ENCODE results near the gene PLPPR3. TPM values are rescaled to one million over a fixed set of nuclear protein-coding genes. Genes with fewer than 3 reads are reported as not detected.

Gene PLPPR3
- total and polyA plus RNA-seq, 4 donors, result 3.1 TPM; not detected in 3

DNA sequence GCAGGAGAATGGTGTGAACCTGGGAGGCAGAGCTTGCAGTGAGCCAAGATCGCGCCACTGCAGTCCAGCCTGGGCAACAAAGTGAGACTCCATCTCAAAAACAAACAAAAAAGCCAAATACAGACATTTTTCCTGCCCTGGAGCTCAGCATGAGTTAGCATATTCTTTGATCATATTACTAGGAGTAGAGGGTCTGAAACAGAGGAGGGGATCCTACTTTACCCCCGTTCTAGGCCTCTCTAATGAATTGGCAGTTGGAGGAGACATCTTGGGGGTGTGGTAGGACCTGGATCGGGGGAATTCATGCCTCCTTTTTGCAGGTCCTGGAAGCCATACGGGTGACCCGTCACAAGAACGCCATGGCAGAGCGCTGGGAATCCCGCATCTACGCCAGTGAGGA, 58.6 kb downstream of the PLPPR3 start:
- no peak overlapping the region for H3K9ac ChIP-seq (ENCODE audit: low read depth in 1 of 2, low read length in 2 of 2)
- WGBS, result 96% methylated on average over 10 of the region's 10 CpGs
- H3K27ac ChIP-seq (ENCODE audit: low read depth in 1 of 2, low read length in 2 of 2), result no peak overlapping the region
- no peaks in the 10 kb centered on the region for H3K36me3 ChIP-seq (ENCODE audit: control insufficient read depth in 4 of 4, insufficient read depth in 3 of 4, low read depth in 1 of 4, low read length in 3 of 4)
- DNase-seq (ENCODE audit: low spot score), result no peak
- no peak overlapping the region for H3K4me3 ChIP-seq (ENCODE audit: low read depth in 1 of 3, low read length in 3 of 3)
- H3K4me1 ChIP-seq (ENCODE audit: control insufficient read depth in 4 of 4, insufficient read depth in 4 of 4, low read length in 3 of 4), result no peaks in the 10 kb centered on the region
- no peak for TF ChIP-seq GABPA (IDR thresholded peaks at IDR 0.05 in 1 of 2, conservative IDR thresholded peaks at IDR 0.05 in 1 of 2)
- TF ChIP-seq HNF4A (conservative IDR thresholded peaks at IDR 0.05), result no peak
- TF ChIP-seq SP1 (IDR thresholded peaks at IDR 0.05), result no peak
- TF ChIP-seq RAD21 (IDR thresholded peaks at IDR 0.05), result no peak
- TF ChIP-seq, protein P1, sequence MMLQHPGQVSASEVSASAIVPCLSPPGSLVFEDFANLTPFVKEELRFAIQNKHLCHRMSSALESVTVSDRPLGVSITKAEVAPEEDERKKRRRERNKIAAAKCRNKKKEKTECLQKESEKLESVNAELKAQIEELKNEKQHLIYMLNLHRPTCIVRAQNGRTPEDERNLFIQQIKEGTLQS (IDR thresholded peaks at IDR 0.05), result no peak
- TF ChIP-seq JUND (IDR thresholded peaks at IDR 0.05), result no peak
- no peak for TF ChIP-seq RXRA (IDR thresholded peaks at IDR 0.05)
- TF ChIP-seq, protein P2, sequence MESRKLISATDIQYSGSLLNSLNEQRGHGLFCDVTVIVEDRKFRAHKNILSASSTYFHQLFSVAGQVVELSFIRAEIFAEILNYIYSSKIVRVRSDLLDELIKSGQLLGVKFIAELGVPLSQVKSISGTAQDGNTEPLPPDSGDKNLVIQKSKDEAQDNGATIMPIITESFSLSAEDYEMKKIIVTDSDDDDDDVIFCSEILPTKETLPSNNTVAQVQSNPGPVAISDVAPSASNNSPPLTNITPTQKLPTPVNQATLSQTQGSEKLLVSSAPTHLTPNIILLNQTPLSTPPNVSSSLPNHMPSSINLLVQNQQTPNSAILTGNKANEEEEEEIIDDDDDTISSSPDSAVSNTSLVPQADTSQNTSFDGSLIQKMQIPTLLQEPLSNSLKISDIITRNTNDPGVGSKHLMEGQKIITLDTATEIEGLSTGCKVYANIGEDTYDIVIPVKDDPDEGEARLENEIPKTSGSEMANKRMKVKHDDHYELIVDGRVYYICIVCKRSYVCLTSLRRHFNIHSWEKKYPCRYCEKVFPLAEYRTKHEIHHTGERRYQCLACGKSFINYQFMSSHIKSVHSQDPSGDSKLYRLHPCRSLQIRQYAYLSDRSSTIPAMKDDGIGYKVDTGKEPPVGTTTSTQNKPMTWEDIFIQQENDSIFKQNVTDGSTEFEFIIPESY (IDR thresholded peaks at IDR 0.05), result no peak
- TF ChIP-seq, protein P3, sequence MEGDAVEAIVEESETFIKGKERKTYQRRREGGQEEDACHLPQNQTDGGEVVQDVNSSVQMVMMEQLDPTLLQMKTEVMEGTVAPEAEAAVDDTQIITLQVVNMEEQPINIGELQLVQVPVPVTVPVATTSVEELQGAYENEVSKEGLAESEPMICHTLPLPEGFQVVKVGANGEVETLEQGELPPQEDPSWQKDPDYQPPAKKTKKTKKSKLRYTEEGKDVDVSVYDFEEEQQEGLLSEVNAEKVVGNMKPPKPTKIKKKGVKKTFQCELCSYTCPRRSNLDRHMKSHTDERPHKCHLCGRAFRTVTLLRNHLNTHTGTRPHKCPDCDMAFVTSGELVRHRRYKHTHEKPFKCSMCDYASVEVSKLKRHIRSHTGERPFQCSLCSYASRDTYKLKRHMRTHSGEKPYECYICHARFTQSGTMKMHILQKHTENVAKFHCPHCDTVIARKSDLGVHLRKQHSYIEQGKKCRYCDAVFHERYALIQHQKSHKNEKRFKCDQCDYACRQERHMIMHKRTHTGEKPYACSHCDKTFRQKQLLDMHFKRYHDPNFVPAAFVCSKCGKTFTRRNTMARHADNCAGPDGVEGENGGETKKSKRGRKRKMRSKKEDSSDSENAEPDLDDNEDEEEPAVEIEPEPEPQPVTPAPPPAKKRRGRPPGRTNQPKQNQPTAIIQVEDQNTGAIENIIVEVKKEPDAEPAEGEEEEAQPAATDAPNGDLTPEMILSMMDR (IDR thresholded peaks at IDR 0.05; ENCODE audit: low read depth, low read length, missing input control), result no peak
- no peak for TF ChIP-seq EGR1 (IDR thresholded peaks at IDR 0.05; ENCODE audit: low read depth in 2 of 2)
- H3K9me3 ChIP-seq (ENCODE audit: control insufficient read depth in 4 of 4, low read length in 3 of 4), result peaks cover 0 to 4% (median 1%) of the 10 kb centered on the region in 4 donors
- H3K27me3 ChIP-seq (ENCODE audit: control insufficient read depth in 4 of 4, insufficient read depth in 4 of 4, low read length in 3 of 4), result no peaks in the 10 kb centered on the region

Small RNAs within 50 kb of the gene (small RNA-seq; reads per million reads assigned to genes)
- gene MIR3187, result not detected

Other genes with a start within 250 kb of the PLPPR3 start
- gene BSG, start 249.4 kb downstream of the PLPPR3 start, total RNA-seq, result 100 to 1,000 TPM in 1 of 2 donors, 10 to 100 TPM in 1; 80.4 to 367 TPM
- 100 to 1,000 TPM; 146 to 152 TPM for gene BSG, start 249.4 kb downstream of the PLPPR3 start, polyA plus RNA-seq
- gene HCN2, start 232.1 kb downstream of the PLPPR3 start, total RNA-seq, result under 1 TPM; 0.05 to 0.17 TPM
- gene HCN2, start 232.1 kb downstream of the PLPPR3 start, polyA plus RNA-seq, result under 1 TPM in 1 of 2 donors, not detected in 1; 0.13 TPM
- 10 to 100 TPM; 16.0 to 33.0 TPM for gene POLRMT, start 188.4 kb downstream of the PLPPR3 start, total RNA-seq
- 10 to 100 TPM; 37.2 to 41.4 TPM for gene POLRMT, start 188.4 kb downstream of the PLPPR3 start, polyA plus RNA-seq
- gene FGF22, start 182.1 kb downstream of the PLPPR3 start, total RNA-seq, result under 1 TPM in 1 of 2 donors, not detected in 1; 0.08 TPM
- gene FGF22, start 182.1 kb downstream of the PLPPR3 start, polyA plus RNA-seq, result not detected
- gene RNF126, start 158.7 kb downstream of the PLPPR3 start, total RNA-seq, result 10 to 100 TPM; 16.7 to 29.1 TPM
- gene RNF126, start 158.7 kb downstream of the PLPPR3 start, polyA plus RNA-seq, result 10 to 100 TPM; 19.1 to 32.7 TPM
- gene FSTL3, start 145.6 kb downstream of the PLPPR3 start, total RNA-seq, result 1 to 10 TPM; 5.7 to 8.4 TPM
- gene FSTL3, start 145.6 kb downstream of the PLPPR3 start, polyA plus RNA-seq, result 1 to 10 TPM; 2.2 to 6.3 TPM
- 10 to 100 TPM in 1 of 2 donors, not detected in 1; 12.1 TPM for gene PRSS57, start 126.5 kb downstream of the PLPPR3 start, total RNA-seq
- gene PRSS57, start 126.5 kb downstream of the PLPPR3 start, polyA plus RNA-seq, result under 1 TPM in 1 of 2 donors, not detected in 1; 0.10 TPM
- gene PALM, start 113.0 kb downstream of the PLPPR3 start, total RNA-seq, result 1 to 10 TPM; 3.8 to 4.8 TPM
- 1 to 10 TPM in 1 of 2 donors, under 1 TPM in 1; 0.92 to 5.1 TPM for gene PALM, start 113.0 kb downstream of the PLPPR3 start, polyA plus RNA-seq
- under 1 TPM in 1 of 2 donors, not detected in 1; 0.08 TPM for gene MISP, start 70.8 kb downstream of the PLPPR3 start, total RNA-seq
- under 1 TPM in 1 of 2 donors, not detected in 1; 0.05 TPM for gene MISP, start 70.8 kb downstream of the PLPPR3 start, polyA plus RNA-seq
- 100 to 1,000 TPM in 1 of 2 donors, 10 to 100 TPM in 1; 98.1 to 147 TPM for gene PTBP1, start 24.5 kb downstream of the PLPPR3 start, total RNA-seq
- gene PTBP1, start 24.5 kb downstream of the PLPPR3 start, polyA plus RNA-seq, result 10 to 100 TPM; 72.9 to 76.5 TPM
- gene AZU1, start 5.9 kb upstream of the PLPPR3 start, total RNA-seq, result 10 to 100 TPM in 1 of 2 donors, under 1 TPM in 1; 0.08 to 20.2 TPM
- 1 to 10 TPM in 1 of 2 donors, under 1 TPM in 1; 0.24 to 1.8 TPM for gene AZU1, start 5.9 kb upstream of the PLPPR3 start, polyA plus RNA-seq
- 100 to 1,000 TPM in 1 of 2 donors, under 1 TPM in 1; 0.17 to 225 TPM for gene PRTN3, start 19.0 kb upstream of the PLPPR3 start, total RNA-seq
- gene PRTN3, start 19.0 kb upstream of the PLPPR3 start, polyA plus RNA-seq, result 1 to 10 TPM in 1 of 2 donors, under 1 TPM in 1; 0.67 to 2.7 TPM
- 10 to 100 TPM in 1 of 2 donors, under 1 TPM in 1; 0.17 to 37.4 TPM for gene ELANE, start 30.3 kb upstream of the PLPPR3 start, total RNA-seq
- gene ELANE, start 30.3 kb upstream of the PLPPR3 start, polyA plus RNA-seq, result 1 to 10 TPM in 1 of 2 donors, under 1 TPM in 1; 0.88 to 2.7 TPM
- gene CFD, start 37.7 kb upstream of the PLPPR3 start, total RNA-seq, result 10 to 100 TPM; 13.2 to 14.1 TPM
- gene CFD, start 37.7 kb upstream of the PLPPR3 start, polyA plus RNA-seq, result 10 to 100 TPM in 1 of 2 donors, 1 to 10 TPM in 1; 4.5 to 20.2 TPM
- 10 to 100 TPM; 39.7 to 42.3 TPM for gene MED16, start 71.2 kb upstream of the PLPPR3 start, total RNA-seq
- gene MED16, start 71.2 kb upstream of the PLPPR3 start, polyA plus RNA-seq, result 10 to 100 TPM; 30.6 to 50.5 TPM
- gene RNU6-9, start 71.5 kb upstream of the PLPPR3 start, total RNA-seq, result not detected
- gene RNU6-9, start 71.5 kb upstream of the PLPPR3 start, polyA plus RNA-seq, result not detected
- gene R3HDM4, start 91.3 kb upstream of the PLPPR3 start, total RNA-seq, result 10 to 100 TPM; 17.4 to 72.4 TPM
- gene R3HDM4, start 91.3 kb upstream of the PLPPR3 start, polyA plus RNA-seq, result 10 to 100 TPM; 14.1 to 23.0 TPM
- gene KISS1R, start 95.4 kb upstream of the PLPPR3 start, total RNA-seq, result not detected
- not detected for gene KISS1R, start 95.4 kb upstream of the PLPPR3 start, polyA plus RNA-seq
- 10 to 100 TPM in 1 of 2 donors, 1 to 10 TPM in 1; 5.2 to 42.4 TPM for gene ARID3A, start 104.1 kb upstream of the PLPPR3 start, total RNA-seq
- 1 to 10 TPM in 1 of 2 donors, under 1 TPM in 1; 0.74 to 1.0 TPM for gene ARID3A, start 104.1 kb upstream of the PLPPR3 start, polyA plus RNA-seq
- gene WDR18, start 162.4 kb upstream of the PLPPR3 start, total RNA-seq, result 10 to 100 TPM; 24.3 to 41.7 TPM
- gene WDR18, start 162.4 kb upstream of the PLPPR3 start, polyA plus RNA-seq, result 10 to 100 TPM; 33.8 to 45.3 TPM
- gene GRIN3B, start 178.5 kb upstream of the PLPPR3 start, total RNA-seq, result under 1 TPM in 1 of 2 donors, not detected in 1; 0.05 TPM
- not detected for gene GRIN3B, start 178.5 kb upstream of the PLPPR3 start, polyA plus RNA-seq
- gene TMEM259, start 199.2 kb upstream of the PLPPR3 start, total RNA-seq, result 10 to 100 TPM; 34.3 to 80.3 TPM
- 10 to 100 TPM; 29.7 to 99.3 TPM for gene TMEM259, start 199.2 kb upstream of the PLPPR3 start, polyA plus RNA-seq
- gene RNU6-2, start 199.6 kb upstream of the PLPPR3 start, total RNA-seq, result not detected
- gene RNU6-2, start 199.6 kb upstream of the PLPPR3 start, polyA plus RNA-seq, result not detected
- gene CNN2, start 204.7 kb upstream of the PLPPR3 start, total RNA-seq, result 10 to 100 TPM; 31.0 to 38.4 TPM
- gene CNN2, start 204.7 kb upstream of the PLPPR3 start, polyA plus RNA-seq, result 10 to 100 TPM; 10.1 to 22.6 TPM
- gene ABCA7, start 218.2 kb upstream of the PLPPR3 start, total RNA-seq, result 10 to 100 TPM in 1 of 2 donors, 1 to 10 TPM in 1; 5.3 to 60.9 TPM
- 1 to 10 TPM; 3.0 to 4.4 TPM for gene ABCA7, start 218.2 kb upstream of the PLPPR3 start, polyA plus RNA-seq
- 10 to 100 TPM; 13.6 to 27.5 TPM for gene ARHGAP45, start 245.2 kb upstream of the PLPPR3 start, total RNA-seq
- 1 to 10 TPM; 3.3 to 5.8 TPM for gene ARHGAP45, start 245.2 kb upstream of the PLPPR3 start, polyA plus RNA-seq